Body of pancreas (tissue), 4 donors: ENCODE data around the gene TECR. TPM values are rescaled to one million over a fixed set of nuclear protein-coding genes. Genes with fewer than 3 reads are reported as not detected.
"Not testable (repeated sequence)": the region's sequence is repeated elsewhere in the genome, so short reads cannot be mapped to it uniquely, and the experiment has no call there.

ENCODE experiments used
- ATAC-seq: fragments of 150-250 bp; one replicate; pipeline ENCODE4 v1.9.1; 2016
- DNase-seq, 4 donors: peaks; one replicate each; pipeline ENCODE4 v3.0.0-alpha.2; 2019
- H3K27ac ChIP-seq, 4 donors: fragments of 200-600 bp; sonication (generic); 1 replicate in 3 of 4; 2 replicates in 1 of 4; pipeline versions ENCODE4 v1.5.1 to v1.6.1; 2016 to 2019; ENCODE audit warnings: mild to moderate bottlenecking in 1 of 4, mixed read lengths in 1 of 4, moderate library complexity in 1 of 4
- H3K27me3 ChIP-seq, 2 donors: fragments of 200-600 bp; sonication (generic); one replicate each; pipeline ENCODE4 v1.6.0; 2016; ENCODE audit warnings: mild to moderate bottlenecking in 1 of 2
- H3K36me3 ChIP-seq, 2 donors: fragments of 200-600 bp; sonication (generic); replicated peaks in 1 of 2; 2 replicates each; pipeline ENCODE4 v1.5.1; 2016; ENCODE audit warnings: low read depth in 2 of 2; ENCODE audit not compliant: insufficient read depth in 1 of 2
- H3K4me1 ChIP-seq: fragments of 200-600 bp; sonication (generic); one replicate; pipeline ENCODE4 v1.6.0; 2016
- H3K4me3 ChIP-seq, 2 donors: fragments of 200-600 bp; sonication (generic); 1 replicate in 1 of 2; 2 replicates in 1 of 2; pipeline ENCODE4 v1.5.1; 2016 to 2019
- H3K9me3 ChIP-seq, 3 donors: fragments of 200-600 bp; sonication (generic); 1 replicate in 2 of 3; 2 replicates in 1 of 3; pipeline ENCODE4 v1.5.1; 2016
- CTCF ChIP-seq, 7 experiments: fragments of 450-650 bp in 4 of 7; fragments of 200-600 bp in 3 of 7; sonication (generic) in 3 of 7; IDR thresholded peaks; one replicate each; pipeline ENCODE4 v1.5.1; 2016 to 2019; ENCODE audit warnings: antibody characterized with exemption in 7 of 7
- POLR2A ChIP-seq, 3 donors: fragments of 450-650 bp; IDR thresholded peaks; one replicate each; pipeline ENCODE4 v1.6.1; 2016; ENCODE audit warnings: antibody characterized with exemption in 3 of 3, mild to moderate bottlenecking in 2 of 3
- WGBS, 2 donors: methylation state at CpG; one replicate each; pipeline ENCODE4 v1.1.5; 2017; 5-methylcytosine and 5-hydroxymethylcytosine counted together
- intact Hi-C: fragments of 100-400 bp; cut with DNase I; formaldehyde crosslinking; loops from one replicate; pipeline ENCODE4 v1.15.1; 2023
- total RNA-seq, 2 donors: library from RNA; depleted of rRNA; stranded (reverse); fragments of >200 nt; gene quantifications; one replicate each; pipeline ENCODE4 v1.1.0, GENCODE V29; 2016

The TECR gene
- total RNA-seq, 2 donors from 2014 or later = 26.2 to 28.7 TPM

DNA sequence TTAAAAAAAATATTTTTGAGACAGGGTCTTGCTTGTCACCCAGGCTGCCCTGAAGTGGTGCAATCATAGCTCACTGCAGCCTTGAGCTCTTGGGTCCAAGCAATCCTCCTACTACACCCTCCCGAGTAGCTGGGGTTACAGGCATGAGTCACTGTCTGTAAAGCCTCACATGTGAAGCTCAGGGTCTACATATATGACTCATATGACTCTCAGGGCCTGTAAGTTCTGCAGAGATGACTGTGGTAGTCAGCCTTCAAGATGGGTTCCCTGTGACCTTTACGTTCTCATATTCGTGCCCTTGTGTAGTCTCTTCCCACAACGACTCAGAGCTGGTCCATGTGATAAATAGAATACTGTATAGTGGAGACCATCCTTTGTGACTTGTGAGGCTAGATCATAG is 60.0 kb downstream of the TECR start:
- ATAC-seq, H3K36me3 ChIP-seq, H3K27ac ChIP-seq: not testable (repeated sequence)

DNA sequence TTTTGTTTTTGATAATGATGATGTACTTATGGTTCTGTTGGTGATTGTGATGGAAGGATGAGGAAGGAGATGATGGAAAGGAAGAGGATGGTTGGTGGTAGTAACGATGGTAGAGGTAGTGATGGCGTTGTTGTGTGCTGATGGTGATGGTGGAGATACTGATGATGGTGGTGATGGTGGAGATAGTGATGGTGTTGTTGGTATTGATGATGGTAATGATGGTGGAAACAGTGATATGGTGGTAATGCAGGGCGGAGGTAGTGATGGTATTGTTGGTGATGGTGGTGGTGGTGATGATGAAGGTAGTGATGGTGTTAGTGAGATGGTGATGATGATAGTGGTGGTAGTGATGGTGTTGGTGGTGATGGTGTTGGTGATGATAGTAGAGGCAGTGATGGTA is 66.2 kb downstream of the TECR start:
- no peaks in the 10 kb centered on the region for H3K9me3 ChIP-seq
- no peak overlapping the region for H3K27ac ChIP-seq
- H3K4me3 ChIP-seq = no peak overlapping the region
- H3K4me1 ChIP-seq = no peaks in the 10 kb centered on the region
- DNase-seq = no peak
- no peak for TF ChIP-seq CTCF (IDR thresholded peaks at IDR 0.05)
- no peak for TF ChIP-seq POLR2A (IDR thresholded peaks at IDR 0.05)
- H3K36me3 ChIP-seq = no peaks in the 10 kb centered on the region
- intact Hi-C loops = no loop called here
- WGBS, 2 donors = 54 to 69% methylated on average over 3 of the region's 3 CpGs
- ATAC-seq = no peak
- no peaks in the 10 kb centered on the region for H3K27me3 ChIP-seq

More for the DNA sequence above, 60.0 kb downstream of the TECR start:
- intact Hi-C loops, H3K9me3 ChIP-seq, H3K4me1 ChIP-seq, DNase-seq, H3K4me3 ChIP-seq, H3K27me3 ChIP-seq: not testable (repeated sequence)
- WGBS, 2 donors = 39% methylated on average over 3 of the region's 4 CpGs; no CpG with 5 or more reads in 1 of the 2 donors

GRCh38 chr19:14599548-14600147 is 70.3 kb downstream of the TECR start:
- intact Hi-C loops = no loop called here
- 69 to 83% methylated on average over 5 to 8 of the region's 8 CpGs for WGBS, 2 donors
- no peak overlapping the region for H3K4me3 ChIP-seq
- ATAC-seq (no peak), DNase-seq (no peak)
- H3K27me3 ChIP-seq = no peaks in the 10 kb centered on the region
- TF ChIP-seq POLR2A (IDR thresholded peaks at IDR 0.05) (no peak), CTCF (IDR thresholded peaks at IDR 0.05) (no peak)
- no peaks in the 10 kb centered on the region for H3K4me1 ChIP-seq
- H3K36me3 ChIP-seq = no peaks in the 10 kb centered on the region
- H3K9me3 ChIP-seq = peaks cover 0 to 3% (median 0%) of the 10 kb centered on the region in 3 donors
- no peak overlapping the region for H3K27ac ChIP-seq

GRCh38 chr19:14603990-14604387 is 74.6 kb downstream of the TECR start:
- 60 to 89% methylated on average over 2 of the region's 2 CpGs for WGBS, 2 donors
- H3K36me3 ChIP-seq = no peaks in the 10 kb centered on the region
- intact Hi-C loops = no loop called here
- H3K27ac ChIP-seq = no peak overlapping the region
- no peak for DNase-seq
- TF ChIP-seq POLR2A (IDR thresholded peaks at IDR 0.05) (no peak), CTCF (IDR thresholded peaks at IDR 0.05) (no peak)
- no peaks in the 10 kb centered on the region for H3K4me1 ChIP-seq
- no peaks in the 10 kb centered on the region for H3K27me3 ChIP-seq
- ATAC-seq = no peak
- peaks cover 0 to 3% (median 0%) of the 10 kb centered on the region in 3 donors for H3K9me3 ChIP-seq
- H3K4me3 ChIP-seq = no peak overlapping the region

DNA sequence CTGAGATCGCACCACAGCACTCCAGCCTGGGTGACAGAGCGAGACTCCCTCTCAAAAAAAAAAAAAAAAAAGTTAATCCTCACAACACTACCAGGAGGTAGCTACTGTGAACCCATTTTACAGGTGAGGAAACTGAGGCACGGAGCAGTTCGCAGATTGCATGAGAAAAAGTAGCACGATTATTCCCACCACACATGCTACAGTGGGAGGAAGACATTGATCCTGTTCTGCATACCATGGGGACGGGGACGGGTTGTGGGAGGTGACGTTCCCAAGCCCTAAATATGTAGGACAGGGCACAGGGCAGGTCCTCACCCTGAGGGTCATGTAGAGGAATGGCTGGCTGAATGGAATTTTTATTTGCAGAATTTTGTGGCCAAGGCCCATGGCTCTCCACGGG is 77.2 kb downstream of the TECR start:
- no peak overlapping the region for H3K4me3 ChIP-seq
- no peak overlapping the region for H3K27ac ChIP-seq
- ATAC-seq (no peak), DNase-seq (no peak)
- no peaks in the 10 kb centered on the region for H3K27me3 ChIP-seq
- no peaks in the 10 kb centered on the region for H3K36me3 ChIP-seq
- 53 to 59% methylated on average over 9 of the region's 9 CpGs for WGBS, 2 donors
- peaks cover 0 to 3% (median 0%) of the 10 kb centered on the region in 3 donors for H3K9me3 ChIP-seq
- TF ChIP-seq CTCF (IDR thresholded peaks at IDR 0.05) (no peak), POLR2A (IDR thresholded peaks at IDR 0.05) (no peak)
- intact Hi-C loops = no loop called here
- H3K4me1 ChIP-seq = no peaks in the 10 kb centered on the region
